K562 (cell line): ENCODE data around the gene GBX1. TPM values are rescaled to one million over a fixed set of nuclear protein-coding genes. Genes with fewer than 3 reads are reported as not detected.

Experiments used
- ATAC-seq: fragments of 200-7000 bp; cut with Tn5 transposase; 3 replicates; pipeline ENCODE4 v1.9.1; 2020; ENCODE audit warnings: moderate library complexity
- BruUV-seq: library from RNA; stranded (reverse); fragments of 400-500 nt; replicated peaks from 2 replicates; lab custom pipeline; 2021; lab: Mats Ljungman, UMichigan
- CTCF ChIA-PET: fragments of 300-600 bp; formaldehyde crosslinking; extraction: SDS; loops from one replicate; lab custom pipeline; 2021; ENCODE audit warnings: low intra/inter-chr PET ratio; lab: Yijun Ruan, JAX
- POLR2A ChIA-PET: fragments of 300-600, 350-650 bp; sonication (Branson Sonifier 250); formaldehyde crosslinking; extraction: SDS; loops from one replicate; lab custom pipeline; 2021; ENCODE audit warnings: antibody characterized with exemption, inconsistent platforms; lab: Yijun Ruan, JAX
- DNase-seq, 4 experiments: peaks; one replicate each; pipeline versions ENCODE4 v3.0.0 to v3.0.0-alpha.2; 2011 to 2018; ENCODE audit warnings: low spot score in 3 of 4, mixed read lengths in 3 of 4; ENCODE audit errors: extremely low read depth in 1 of 4
- FAIRE-seq: peaks from 2 replicates; lab custom pipeline; 2011; peaks lifted over from hg19 to GRCh38; lab: Jason Lieb, UNC
- H2AFZ ChIP-seq: 2 replicates; pipeline ENCODE4 v1.6.0; 2011; ENCODE audit warnings: low read depth, low read length, control low read depth, inconsistent platforms
- H3K27ac ChIP-seq: fragments of 200-600 bp; 3 replicates; pipeline ENCODE4 v1.8.0; 2011; ENCODE audit warnings: low read depth, mild to moderate bottlenecking, control low read depth, inconsistent platforms, low read length, moderate library complexity, mixed read lengths; ENCODE audit errors: extremely low read depth
- H3K27me3 ChIP-seq, 2 experiments: fragments of 300-600 bp in 1 of 2; 2 replicates in 1 of 2; 3 replicates in 1 of 2; pipeline versions ENCODE4 v1.6.0 to v1.8.0; 2011; ENCODE audit warnings: inconsistent platforms in 2 of 2, low read length in 2 of 2, mild to moderate bottlenecking in 1 of 2, mixed read lengths in 1 of 2, moderate library complexity in 1 of 2; ENCODE audit not compliant: control insufficient read depth in 2 of 2, insufficient read depth in 2 of 2
- H3K36me3 ChIP-seq: fragments of 300-600 bp; 3 replicates; pipeline ENCODE4 v1.8.0; 2011; ENCODE audit warnings: mild to moderate bottlenecking, low read length, inconsistent platforms; ENCODE audit not compliant: control insufficient read depth, insufficient read depth
- H3K4me1 ChIP-seq, 2 experiments: fragments of 200-600 bp in 1 of 2; replicated peaks in 1 of 2; 2 replicates in 1 of 2; 3 replicates in 1 of 2; pipeline versions ENCODE4 v1.5.1 to v1.8.0; 2011; ENCODE audit warnings: inconsistent platforms in 2 of 2, low read length in 2 of 2, mild to moderate bottlenecking in 1 of 2, mixed read lengths in 1 of 2, moderate library complexity in 1 of 2; ENCODE audit not compliant: control insufficient read depth in 2 of 2, insufficient read depth in 2 of 2
- H3K4me2 ChIP-seq: 2 replicates; pipeline ENCODE4 v1.6.1; 2011; ENCODE audit warnings: low read length, control low read depth, inconsistent platforms, mixed read lengths; ENCODE audit not compliant: insufficient read depth
- H3K4me3 ChIP-seq: fragments of 200-600 bp; sonication (generic), shearing (Covaris generic); 2 replicates; pipeline ENCODE4 v1.5.1; 2016; ENCODE audit warnings: control low read depth, inconsistent platforms
- H3K79me2 ChIP-seq: fragments of 200-600 bp; 3 replicates; pipeline ENCODE4 v1.8.0; 2011; ENCODE audit warnings: low read length, inconsistent platforms; ENCODE audit not compliant: control insufficient read depth, insufficient read depth
- H3K9ac ChIP-seq, 2 experiments: 2 replicates each; pipeline versions ENCODE4 v1.6.0 to v1.6.1; 2011; ENCODE audit warnings: low read depth in 2 of 2, low read length in 2 of 2, control low read depth in 1 of 2, inconsistent platforms in 1 of 2, mild to moderate bottlenecking in 1 of 2, mixed read lengths in 1 of 2; ENCODE audit not compliant: insufficient read depth in 1 of 2
- H3K9me1 ChIP-seq: one replicate; pipeline ENCODE4 v1.6.0; 2011; ENCODE audit warnings: inconsistent platforms, mild to moderate bottlenecking, low read length, moderate library complexity; ENCODE audit not compliant: control insufficient read depth, insufficient read depth
- H3K9me3 ChIP-seq: replicated peaks from 2 replicates; pipeline ENCODE4 v1.5.1; 2011; ENCODE audit warnings: low read depth, low read length, inconsistent platforms; ENCODE audit not compliant: control insufficient read depth, insufficient read depth
- H4K20me1 ChIP-seq: replicated peaks from 2 replicates; pipeline ENCODE4 v1.6.1; 2011; ENCODE audit warnings: low read length, inconsistent platforms, mixed read lengths; ENCODE audit not compliant: control insufficient read depth, insufficient read depth
- ATF3 ChIP-seq, 2 experiments: fragments of 450-650 bp in 1 of 2; sonication (generic) in 1 of 2; formaldehyde crosslinking in 1 of 2; IDR thresholded peaks in 1 of 2; conservative IDR thresholded peaks in 1 of 2; 2 replicates each; pipeline versions ENCODE4 v1.6.1 to v1.8.1; 2016 to 2023; ENCODE audit warnings: mild to moderate bottlenecking in 2 of 2, moderate library complexity in 2 of 2, inconsistent platforms in 1 of 2, missing genetic modification reagents in 1 of 2
- DACH1 ChIP-seq: fragments of 450-650 bp; IDR thresholded peaks from 2 replicates; pipeline ENCODE4 v1.6.1; 2018; ENCODE audit not compliant: partially characterized antibody
- DMBX1 ChIP-seq: fragments of 250-450 bp; sonication (Bioruptor Pico); IDR thresholded peaks from 2 replicates; pipeline ENCODE4 v1.8.0; 2022; ENCODE audit warnings: inconsistent platforms, mild to moderate bottlenecking, moderate library complexity, borderline replicate concordance
- ELF1 ChIP-seq: fragments of 200-800 bp; sonication (Bioruptor generic); IDR thresholded peaks from 2 replicates; pipeline ENCODE4 v1.6.1; 2016; ENCODE audit warnings: missing genetic modification characterization, missing compliant biosample characterization
- MECOM ChIP-seq: fragments of 250-450 bp; sonication (Bioruptor Pico); IDR thresholded peaks from 2 replicates; pipeline ENCODE4 v1.8.0; 2022; ENCODE audit warnings: inconsistent platforms
- RBM25 ChIP-seq: fragments of 200-400 bp; formaldehyde crosslinking; IDR thresholded peaks from 2 replicates; pipeline ENCODE4 v1.6.1; 2018; ENCODE audit warnings: low read length, low read depth, moderate library complexity; ENCODE audit not compliant: severe bottlenecking
- TAF15 ChIP-seq: fragments of 200-400 bp; formaldehyde crosslinking; IDR thresholded peaks from 2 replicates; pipeline ENCODE4 v1.6.1; 2017; ENCODE audit warnings: mild to moderate bottlenecking, low read depth, low read length, moderate library complexity
- TCF3 ChIP-seq: sonication (generic); formaldehyde crosslinking; IDR thresholded peaks from 2 replicates; pipeline ENCODE4 v1.4.0; 2020; ENCODE audit warnings: mild to moderate bottlenecking, missing genetic modification reagents
- TFAM ChIP-seq: fragments of 250-450 bp; sonication (Bioruptor Pico); conservative IDR thresholded peaks from 2 replicates; pipeline ENCODE4 v1.5.0; 2021; ENCODE audit warnings: mild to moderate bottlenecking, moderate library complexity
- TSHZ1 ChIP-seq: fragments of 250-450 bp; sonication (Bioruptor Pico); IDR thresholded peaks from 2 replicates; pipeline ENCODE4 v1.4.0; 2020; ENCODE audit warnings: mild to moderate bottlenecking, moderate library complexity
- WGBS: fragments of 100-300 bp; shearing (Covaris generic); methylation state at CpG from one replicate; pipeline ENCODE4 v1.1.6; 2016; ENCODE audit warnings: low coverage, mixed read lengths; ENCODE audit not compliant: insufficient coverage; ENCODE audit errors: missing lambda C conversion rate; 5-methylcytosine and 5-hydroxymethylcytosine counted together
- in situ Hi-C: fragments of 300-500 bp; cut with MboI; formaldehyde crosslinking; loops from 4 replicates; pipeline ENCODE4 v1.15.0; 2018; ENCODE audit warnings: inconsistent platforms, mixed read lengths
- intact Hi-C: fragments of 100-400 bp; cut with micrococcal nuclease; formaldehyde crosslinking; loops from 2 replicates; pipeline ENCODE4 v1.14.2; 2022
- polyA plus RNA-seq, 8 experiments: library from polyadenylated mRNA; depleted of rRNA in 4 of 8; stranded (reverse) in 5 of 8; unstranded in 3 of 8; fragments of >200 nt; fragmentation: Nextera tagmentation in 2 of 8; fragmentation: Illumina TruSeq in 1 of 8; extraction: Ambion mirVana in 2 of 8; extraction: Trizol in 1 of 8; gene quantifications; 2 replicates each; pipeline versions ENCODE4 v1.2.1 to v1.2.3, GENCODE V29; 2011 to 2014; ENCODE audit warnings: inconsistent platforms in 1 of 8, missing spikeins in 1 of 8
- total RNA-seq, 7 experiments: library from RNA; depleted of rRNA in 6 of 7; stranded (reverse); fragments of >200 nt in 6 of 7; fragmentation: Illumina TruSeq in 2 of 7; extraction: Trizol in 2 of 7; gene quantifications; 2 replicates each; pipeline versions ENCODE4 v1.2.1 to v1.2.3, GENCODE V29; 2011 to 2021; ENCODE audit warnings: low replicate concordance in 1 of 7

GBX1 gene
- total and polyA plus RNA-seq, 9 of the 15 experiments (the other 6 are each of a cell fraction or from before 2014, with no cell fraction given), result not detected

DNA sequence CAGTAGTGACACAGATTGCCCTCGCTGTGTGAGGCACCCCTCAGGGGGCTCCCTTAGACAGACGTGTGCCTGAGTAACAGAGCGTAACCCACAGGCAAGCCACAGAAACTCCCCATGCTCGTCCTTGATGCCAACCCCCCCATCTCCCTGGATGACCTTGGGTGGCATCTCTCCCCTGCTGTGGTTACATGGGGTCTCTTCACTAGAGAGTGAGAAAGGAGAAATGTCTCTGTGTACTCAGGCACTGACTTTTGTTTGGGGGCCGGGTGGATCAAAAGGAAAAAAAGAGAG lies 20.7 kb upstream of the GBX1 start:
- ATAC-seq (no peak), DNase-seq (no peak), FAIRE-seq (no peak)
- Histone ChIP-seq H3K9ac (no peak overlapping the region), H4K20me1 (peaks cover 2% of the 10 kb centered on the region; the same call in 1 of the 2 replicates), H3K9me3 (no peaks in the 10 kb centered on the region; the same call in 1 of the 2 replicates), H3K36me3 (no peaks in the 10 kb centered on the region), H3K4me1 (peaks cover 0 to 19% of the 10 kb centered on the region in 2 experiments; a peak in 2 of 5 replicates), H2AFZ (no peak overlapping the region), H3K27me3 (peaks cover 64 to 70% of the 10 kb centered on the region in 2 experiments), H3K4me3 (no peak overlapping the region), H3K79me2 (no peaks in the 10 kb centered on the region), H3K9me1 (no peaks in the 10 kb centered on the region), H3K27ac (no peak overlapping the region), H3K4me2 (no peak overlapping the region)
- TF ChIP-seq TCF3 (no peak), TAF15 (no peak), DACH1 (no peak), MECOM (no peak), TFAM (CRISPR knock-in tag) (no peak), RBM25 (no peak), ATF3 (IDR thresholded peaks at IDR 0.05) (no peak), ATF3 (CRISPR knock-in tag; conservative IDR thresholded peaks at IDR 0.05) (no peak), TSHZ1 (CRISPR knock-in tag) (no peak), ELF1 (tag) (no peak), DMBX1 (CRISPR knock-in tag) (no peak)
- ChIA-PET CTCF (no interaction called here), POLR2A (interaction anchor here (0.6 to 1.1 kb wide), 3 partner anchors 8 to 241 kb away, joined by 3 to 4 read pairs (median 3); no protein-coding TSS in a partner anchor)
- intact Hi-C loops, result no loop called here
- in situ Hi-C loops, result no loop called here
- BruUV-seq, result no TSS peak
- WGBS, result 0% methylated on average over 5 of the region's 5 CpGs
